ENCODE data around the gene DNAH12. TPM values are rescaled to one million over a fixed set of nuclear protein-coding genes. Genes with fewer than 3 reads are reported as not detected.

The DNAH12 gene
- total and polyA plus RNA-seq, 2 donors (not counting 3 experiments of a cell fraction or from before 2014, with no cell fraction given): 0.06 to 0.20 TPM

DNA sequence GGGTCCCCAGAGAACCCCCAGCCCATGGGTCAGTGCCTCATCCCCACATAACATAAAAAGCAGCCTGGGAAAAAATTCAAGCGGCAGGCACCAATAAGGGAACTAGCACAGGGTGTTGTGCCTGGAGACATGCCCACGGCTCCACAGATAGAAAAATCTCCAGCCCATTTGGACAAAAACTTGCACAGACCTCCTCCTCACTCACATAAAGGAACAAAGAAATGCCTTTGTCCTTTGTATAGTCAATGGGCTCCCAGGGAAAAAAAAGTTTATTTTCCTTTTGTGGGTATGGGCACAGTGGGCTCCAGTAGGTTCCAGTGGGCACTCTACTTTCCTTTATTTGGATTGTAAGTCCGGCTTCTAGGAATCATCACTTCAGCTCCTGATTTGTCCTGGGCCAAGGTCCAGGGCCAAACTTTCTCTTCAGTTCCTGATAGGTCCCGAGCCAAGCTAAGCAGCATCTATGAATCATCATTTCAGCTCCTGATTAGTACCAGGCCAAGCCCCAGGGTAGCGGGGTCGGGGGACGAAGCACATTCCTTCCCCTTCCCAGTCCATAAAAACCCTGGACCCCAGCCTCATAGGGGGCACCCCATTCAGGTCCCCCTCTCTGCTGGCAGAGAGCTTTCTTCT lies 1.6 kb upstream of the DNAH12 start:
- Histone ChIP-seq H4K20me1 (replicated peaks; ENCODE audit: control insufficient read depth, extremely low read depth, insufficient read depth, low read length) (no peaks in the 10 kb centered on the region), H3K9me3 (replicated peaks; ENCODE audit: control insufficient read depth, insufficient read depth, low read length) (no peaks in the 10 kb centered on the region), H3K4me3 (replicated peaks in 1 of 3; ENCODE audit: insufficient read depth in 1 of 3, low read depth in 1 of 3, low read length in 3 of 3) (no peak overlapping the region), H2AFZ (ENCODE audit: low read depth, low read length) (no peak overlapping the region), H3K9me1 (replicated peaks; ENCODE audit: control insufficient read depth, extremely low read depth, insufficient read depth, low read length) (no peaks in the 10 kb centered on the region), H3K4me2 (ENCODE audit: insufficient read depth, low read length) (no peak overlapping the region), H3K27ac (ENCODE audit: insufficient read depth, low read depth, low read length) (no peak overlapping the region), H3K27me3 (ENCODE audit: control insufficient read depth in 2 of 2, insufficient read depth in 2 of 2, low read length in 2 of 2) (no peaks in the 10 kb centered on the region), H3K4me1 (ENCODE audit: control insufficient read depth, extremely low read depth, insufficient read depth, low read length) (peaks cover 9% of the 10 kb centered on the region), H3K9ac (replicated peaks; ENCODE audit: extremely low read depth, insufficient read depth, low read length) (no peak overlapping the region), H3K36me3 (ENCODE audit: control insufficient read depth in 2 of 2, extremely low read depth in 1 of 2, insufficient read depth in 2 of 2, low read length in 2 of 2) (no peaks in the 10 kb centered on the region), H3K79me2 (ENCODE audit: control insufficient read depth, insufficient read depth, low read length) (no peaks in the 10 kb centered on the region)
- POLR2A ChIA-PET: no interaction called here
- CTCF ChIA-PET: interaction anchor here (0.7 to 1.3 kb wide), 3 partner anchors 10 to 127 kb away, joined by 3 to 5 read pairs (median 4); partner anchors contain the start of gene PDE12
- dilution Hi-C loops (cut with MboI; ENCODE audit: extremely low pct_ligation_motif_present, low sequenced_read_pairs): no loop called here
- DNase-seq (ENCODE audit: low read depth, low spot score) (no peak), FAIRE-seq (no peak)
- intact Hi-C loops (cut with micrococcal nuclease): no loop called here
- TF ChIP-seq POLR2A (IDR thresholded peaks at IDR 0.05; ENCODE audit: low read depth, low read length): no peak
- TF ChIP-seq POLR2AphosphoS5 (IDR thresholded peaks at IDR 0.05; ENCODE audit: insufficient read depth, low read depth, low read length): no peak
- TF ChIP-seq MYC (IDR thresholded peaks at IDR 0.05; ENCODE audit: low read depth, low read length): no peak
- TF ChIP-seq, protein P1, sequence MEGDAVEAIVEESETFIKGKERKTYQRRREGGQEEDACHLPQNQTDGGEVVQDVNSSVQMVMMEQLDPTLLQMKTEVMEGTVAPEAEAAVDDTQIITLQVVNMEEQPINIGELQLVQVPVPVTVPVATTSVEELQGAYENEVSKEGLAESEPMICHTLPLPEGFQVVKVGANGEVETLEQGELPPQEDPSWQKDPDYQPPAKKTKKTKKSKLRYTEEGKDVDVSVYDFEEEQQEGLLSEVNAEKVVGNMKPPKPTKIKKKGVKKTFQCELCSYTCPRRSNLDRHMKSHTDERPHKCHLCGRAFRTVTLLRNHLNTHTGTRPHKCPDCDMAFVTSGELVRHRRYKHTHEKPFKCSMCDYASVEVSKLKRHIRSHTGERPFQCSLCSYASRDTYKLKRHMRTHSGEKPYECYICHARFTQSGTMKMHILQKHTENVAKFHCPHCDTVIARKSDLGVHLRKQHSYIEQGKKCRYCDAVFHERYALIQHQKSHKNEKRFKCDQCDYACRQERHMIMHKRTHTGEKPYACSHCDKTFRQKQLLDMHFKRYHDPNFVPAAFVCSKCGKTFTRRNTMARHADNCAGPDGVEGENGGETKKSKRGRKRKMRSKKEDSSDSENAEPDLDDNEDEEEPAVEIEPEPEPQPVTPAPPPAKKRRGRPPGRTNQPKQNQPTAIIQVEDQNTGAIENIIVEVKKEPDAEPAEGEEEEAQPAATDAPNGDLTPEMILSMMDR (IDR thresholded peaks at IDR 0.05; ENCODE audit: extremely low read depth in 1 of 2, insufficient read depth in 1 of 2, low read depth in 1 of 2, low read length in 2 of 2): no peak
- TF ChIP-seq, protein P2, sequence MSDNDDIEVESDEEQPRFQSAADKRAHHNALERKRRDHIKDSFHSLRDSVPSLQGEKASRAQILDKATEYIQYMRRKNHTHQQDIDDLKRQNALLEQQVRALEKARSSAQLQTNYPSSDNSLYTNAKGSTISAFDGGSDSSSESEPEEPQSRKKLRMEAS (IDR thresholded peaks at IDR 0.05; ENCODE audit: insufficient read depth, insufficient read length): no peak
- TF ChIP-seq FOS (IDR thresholded peaks at IDR 0.05; ENCODE audit: borderline replicate concordance, insufficient read depth, low read length): no peak
- no peak for TF ChIP-seq JUN (IDR thresholded peaks at IDR 0.05; ENCODE audit: borderline replicate concordance, insufficient read depth, insufficient read length, low read depth)
- no peak for TF ChIP-seq GATA2 (IDR thresholded peaks at IDR 0.05; ENCODE audit: insufficient read depth, insufficient read length, low read depth, low read length)
- TF ChIP-seq EZH2 (IDR thresholded peaks at IDR 0.05; ENCODE audit: borderline replicate concordance, low read depth, low read length, severe bottlenecking): no peak
- BruUV-seq (replicated peaks): no TSS peak
